Activated CD4-positive, alpha-beta T cell treated with anti-CD3 and anti-CD28 coated beads, Interleukin-2, amount 50 U/mL, for 1 hour (primary cell): ENCODE measurements around the gene TEX30.
"Not testable (repeated sequence)": the region's sequence is repeated elsewhere in the genome, so short reads cannot be mapped to it uniquely, and the experiment has no call there.

Source experiments
- DNase-seq: peaks from one replicate; pipeline ENCODE4 v3.0.0-alpha.2; 2020

TEX30 gene

GRCh38 chr13:102773441-102774213 lies at the start of gene TEX30:
TEX30 (minus strand) TSS chr13:102773786; CDS start chr13:102770026, 3,760 bp downstream.
- DNase-seq = peak; percentile 85

GRCh38 chr13:102817907-102818306 lies 44.3 kb upstream of the TEX30 start:
- no peak for DNase-seq

- no peak for DNase-seq
Measured at GRCh38 chr13:102817241-102817640, 43.7 kb upstream of the TEX30 start.

- DNase-seq = no peak
Measured at GRCh38 chr13:102816708-102817107, 43.1 kb upstream of the TEX30 start.

- DNase-seq = no peak
Measured at GRCh38 chr13:102815788-102816187, 42.2 kb upstream of the TEX30 start.

GRCh38 chr13:102814793-102815192 lies 41.2 kb upstream of the TEX30 start:
- DNase-seq = no peak

GRCh38 chr13:102814025-102814607 lies 40.5 kb upstream of the TEX30 start:
- DNase-seq = no peak

GRCh38 chr13:102812611-102813287 lies 39.2 kb upstream of the TEX30 start:
- DNase-seq = no peak

- DNase-seq = no peak
Measured at GRCh38 chr13:102807699-102808098, 34.1 kb upstream of the TEX30 start.

GRCh38 chr13:102805680-102806079 lies 32.1 kb upstream of the TEX30 start:
- DNase-seq = no peak

GRCh38 chr13:102800145-102801041 lies 26.8 kb upstream of the TEX30 start:
- peak; percentile 81 for DNase-seq

- no peak for DNase-seq
Measured at GRCh38 chr13:102799426-102800144, 26.0 kb upstream of the TEX30 start.

GRCh38 chr13:102798581-102799425 lies 25.2 kb upstream of the TEX30 start, which contains the start of the genes BIVM and POGLUT2:
BIVM (plus strand) TSS chr13:102799119; CDS start chr13:102807268, 8,149 bp downstream.
POGLUT2 (minus strand) TSS chr13:102798976; CDS start chr13:102798670, 306 bp downstream.
- DNase-seq = peak; percentile 66

- no peak for DNase-seq
Measured at GRCh38 chr13:102793611-102794355, 20.2 kb upstream of the TEX30 start.

GRCh38 chr13:102792396-102792795 lies 18.8 kb upstream of the TEX30 start:
- no peak for DNase-seq

- DNase-seq = no peak
Measured at GRCh38 chr13:102788683-102789082, 15.1 kb upstream of the TEX30 start.

GRCh38 chr13:102784483-102784882 lies 10.9 kb upstream of the TEX30 start:
- DNase-seq = no peak

- DNase-seq = no peak
Measured at GRCh38 chr13:102781591-102781990, 8.0 kb upstream of the TEX30 start.

GRCh38 chr13:102780656-102781055 lies 7.1 kb upstream of the TEX30 start:
- DNase-seq = not testable (repeated sequence)
